SK-N-SH treated with all-trans-retinoic acid at 6 μM for 48 hours (cell line): ENCODE measurements around the gene ENDOD1.

ENCODE experiments used
- ATAC-seq: fragments of 200-7000 bp; cut with Tn5 transposase; 3 replicates; pipeline ENCODE4 v1.9.1; 2020; ENCODE audit warnings: mild to moderate bottlenecking, moderate library complexity
- BACH2 ChIP-seq: fragments of 250-450 bp; sonication (Bioruptor Pico); IDR thresholded peaks from 2 replicates; pipeline ENCODE4 v1.9.0; 2021; ENCODE audit warnings: mild to moderate bottlenecking, borderline replicate concordance
- CSDC2 ChIP-seq: fragments of 250-450 bp; sonication (Bioruptor Pico); IDR thresholded peaks from 2 replicates; pipeline ENCODE4 v1.5.0; 2020; ENCODE audit warnings: mild to moderate bottlenecking, moderate library complexity
- ESRRG ChIP-seq: fragments of 250-450 bp; sonication (Bioruptor Pico); IDR thresholded peaks from 2 replicates; pipeline ENCODE4 v1.6.1; 2021; ENCODE audit warnings: mild to moderate bottlenecking
- GLIS3 ChIP-seq: fragments of 250-450 bp; sonication (Bioruptor Pico); IDR thresholded peaks from 2 replicates; pipeline ENCODE4 v1.5.0; 2020; ENCODE audit warnings: mild to moderate bottlenecking, moderate library complexity
- ISL1 ChIP-seq: fragments of 250-450 bp; sonication (Bioruptor Pico); IDR thresholded peaks from 2 replicates; pipeline ENCODE4 v2.1.2; 2022; ENCODE audit warnings: mild to moderate bottlenecking, moderate library complexity
- OSR1 ChIP-seq: fragments of 250-450 bp; sonication (Bioruptor Pico); IDR thresholded peaks from 2 replicates; pipeline ENCODE4 v1.8.0; 2022; ENCODE audit warnings: moderate library complexity, mild to moderate bottlenecking, inconsistent platforms
- PATZ1 ChIP-seq: fragments of 250-450 bp; sonication (Bioruptor Pico); IDR thresholded peaks from 2 replicates; pipeline ENCODE4 v1.8.0; 2020; ENCODE audit warnings: mild to moderate bottlenecking, moderate library complexity, borderline replicate concordance
- POU6F1 ChIP-seq: fragments of 250-450 bp; sonication (Bioruptor Pico); IDR thresholded peaks from 2 replicates; pipeline ENCODE4 v1.8.0; 2021; ENCODE audit warnings: low read depth, mild to moderate bottlenecking, moderate library complexity, borderline replicate concordance
- PPARA ChIP-seq: fragments of 250-450 bp; sonication (Bioruptor Pico); IDR thresholded peaks from 2 replicates; pipeline ENCODE4 v1.5.0; 2020; ENCODE audit warnings: mild to moderate bottlenecking, borderline replicate concordance
- RARB ChIP-seq: fragments of 250-450 bp; sonication (Bioruptor Pico); IDR thresholded peaks from 2 replicates; pipeline ENCODE4 v1.8.0; 2021; ENCODE audit warnings: mild to moderate bottlenecking, moderate library complexity
- SNAI2 ChIP-seq: fragments of 250-450 bp; sonication (Bioruptor Pico); IDR thresholded peaks from 2 replicates; pipeline ENCODE4 v1.5.0; 2020; ENCODE audit warnings: mild to moderate bottlenecking, moderate library complexity
- TCF4 ChIP-seq: fragments of 250-450 bp; sonication (Bioruptor Pico); IDR thresholded peaks from 2 replicates; pipeline ENCODE4 v1.8.0; 2021; ENCODE audit warnings: mild to moderate bottlenecking, moderate library complexity, borderline replicate concordance
- TOX ChIP-seq: fragments of 250-450 bp; sonication (Bioruptor Pico); IDR thresholded peaks from 2 replicates; pipeline ENCODE4 v1.8.0; 2021; ENCODE audit warnings: mild to moderate bottlenecking, moderate library complexity, borderline replicate concordance
- TSHZ2 ChIP-seq: fragments of 250-450 bp; sonication (Bioruptor Pico); IDR thresholded peaks from 2 replicates; pipeline ENCODE4 v1.5.0; 2020; ENCODE audit warnings: mild to moderate bottlenecking, moderate library complexity
- ZFP3 ChIP-seq: fragments of 250-450 bp; sonication (Bioruptor Pico); IDR thresholded peaks from 2 replicates; pipeline ENCODE4 v1.5.0; 2020; ENCODE audit warnings: mild to moderate bottlenecking, moderate library complexity
- ZFP30 ChIP-seq: fragments of 450-650 bp; formaldehyde crosslinking; IDR thresholded peaks from 2 replicates; pipeline ENCODE4 v1.5.0; 2022; ENCODE audit warnings: mild to moderate bottlenecking, moderate library complexity
- ZNF565 ChIP-seq: fragments of 450-650 bp; formaldehyde crosslinking; conservative IDR thresholded peaks from 2 replicates; pipeline ENCODE4 v1.5.0; 2020; ENCODE audit warnings: low read depth, mild to moderate bottlenecking, moderate library complexity
- ZNF70 ChIP-seq: fragments of 450-650 bp; formaldehyde crosslinking; IDR thresholded peaks from 2 replicates; pipeline ENCODE4 v1.5.0; 2020; ENCODE audit warnings: mild to moderate bottlenecking, moderate library complexity
- ZNF8 ChIP-seq: fragments of 450-650 bp; formaldehyde crosslinking; IDR thresholded peaks from 2 replicates; pipeline ENCODE4 v1.5.0; 2020; ENCODE audit warnings: mild to moderate bottlenecking, moderate library complexity
- TF ChIP-seq, protein P1 (sequence below): fragments of 250-450 bp; sonication (Bioruptor Pico); IDR thresholded peaks from 2 replicates; pipeline ENCODE4 v1.5.1; 2020; ENCODE audit warnings: low read depth, mild to moderate bottlenecking, moderate library complexity
- TF ChIP-seq, protein P2 (sequence below): fragments of 250-450 bp; sonication (Bioruptor Pico); IDR thresholded peaks from 2 replicates; pipeline ENCODE4 v1.5.1; 2021; ENCODE audit warnings: mild to moderate bottlenecking, moderate library complexity

The ENDOD1 gene

DNA sequence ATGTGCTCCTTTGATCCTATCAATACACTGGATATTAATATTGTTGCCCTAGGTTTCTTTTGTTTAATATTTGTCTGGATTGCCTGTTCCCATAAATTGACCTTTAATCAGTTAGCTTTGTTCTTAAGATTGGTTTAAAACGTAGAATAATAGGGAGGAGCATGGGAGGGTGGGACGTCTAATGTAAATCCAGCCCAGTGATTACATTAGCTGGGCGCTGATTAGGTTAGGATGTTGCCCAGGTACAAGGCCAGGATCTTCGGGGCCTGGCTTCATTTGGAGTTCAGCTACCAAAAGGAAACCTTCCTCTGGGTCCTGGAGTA is 23.0 kb upstream of the ENDOD1 start, which contains the start of gene SRSF8:
TSS of gene SRSF8 (plus strand) at position 204 of the 323 bp plus-strand sequence. CDS start 308 bp downstream, outside the sequence.
- peak; percentile 51 for ATAC-seq

DNA sequence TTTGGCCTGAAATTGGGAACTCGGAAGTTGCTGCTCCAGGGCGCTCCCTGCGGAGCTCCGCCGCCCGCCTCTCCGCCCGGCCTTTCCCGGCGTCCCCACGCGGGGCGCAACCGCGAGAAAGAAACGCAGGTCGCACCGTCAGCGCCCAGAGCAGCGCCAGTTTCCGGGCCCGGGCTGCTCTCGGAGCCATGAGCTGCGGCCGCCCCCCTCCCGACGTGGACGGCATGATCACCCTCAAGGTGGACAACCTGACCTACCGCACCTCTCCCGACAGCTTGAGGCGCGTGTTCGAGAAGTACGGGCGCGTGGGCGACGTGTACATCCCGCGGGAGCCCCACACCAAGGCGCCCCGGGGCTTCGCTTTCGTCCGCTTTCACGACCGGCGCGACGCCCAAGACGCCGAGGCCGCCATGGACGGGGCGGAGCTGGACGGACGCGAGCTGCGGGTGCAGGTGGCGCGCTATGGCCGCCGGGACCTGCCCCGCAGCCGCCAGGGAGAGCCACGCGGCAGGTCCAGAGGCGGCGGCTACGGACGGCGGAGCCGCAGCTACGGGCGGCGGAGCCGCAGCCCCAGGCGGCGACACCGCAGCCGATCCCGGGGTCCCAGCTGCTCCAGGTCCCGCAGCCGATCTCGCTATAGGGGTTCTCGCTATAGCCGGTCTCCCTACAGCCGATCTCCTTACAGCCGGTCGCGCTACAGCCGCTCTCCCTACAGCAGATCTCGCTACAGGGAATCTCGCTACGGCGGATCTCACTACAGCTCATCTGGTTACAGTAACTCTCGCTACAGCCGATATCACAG is 22.4 kb upstream of the ENDOD1 start:
- no peak for TF ChIP-seq POU6F1 (CRISPR knock-in tag)
- TF ChIP-seq ZFP3 (CRISPR knock-in tag): 0 out of 2 replicates have a peak, but pooled peaks have one; percentile 8
- peak; percentile 81 for ATAC-seq

More for the DNA sequence above, 23.0 kb upstream of the ENDOD1 start, which contains the start of gene SRSF8:
- no peak for TF ChIP-seq PPARA (CRISPR knock-in tag)
- TF ChIP-seq, protein P1, sequence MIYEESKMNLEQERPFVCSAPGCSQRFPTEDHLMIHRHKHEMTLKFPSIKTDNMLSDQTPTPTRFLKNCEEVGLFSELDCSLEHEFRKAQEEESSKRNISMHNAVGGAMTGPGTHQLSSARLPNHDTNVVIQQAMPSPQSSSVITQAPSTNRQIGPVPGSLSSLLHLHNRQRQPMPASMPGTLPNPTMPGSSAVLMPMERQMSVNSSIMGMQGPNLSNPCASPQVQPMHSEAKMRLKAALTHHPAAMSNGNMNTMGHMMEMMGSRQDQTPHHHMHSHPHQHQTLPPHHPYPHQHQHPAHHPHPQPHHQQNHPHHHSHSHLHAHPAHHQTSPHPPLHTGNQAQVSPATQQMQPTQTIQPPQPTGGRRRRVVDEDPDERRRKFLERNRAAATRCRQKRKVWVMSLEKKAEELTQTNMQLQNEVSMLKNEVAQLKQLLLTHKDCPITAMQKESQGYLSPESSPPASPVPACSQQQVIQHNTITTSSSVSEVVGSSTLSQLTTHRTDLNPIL (CRISPR knock-in tag): no peak
- no peak for TF ChIP-seq ZFP30 (CRISPR knock-in tag)
- TF ChIP-seq SNAI2 (CRISPR knock-in tag): no peak
- no peak for TF ChIP-seq BACH2 (CRISPR knock-in tag)
- TF ChIP-seq ESRRG (CRISPR knock-in tag): no peak
- no peak for TF ChIP-seq POU6F1 (CRISPR knock-in tag)
- TF ChIP-seq OSR1 (CRISPR knock-in tag): no peak
- no peak for TF ChIP-seq TCF4 (CRISPR knock-in tag)
- TF ChIP-seq ZFP3 (CRISPR knock-in tag): no peak
- TF ChIP-seq, protein P2, sequence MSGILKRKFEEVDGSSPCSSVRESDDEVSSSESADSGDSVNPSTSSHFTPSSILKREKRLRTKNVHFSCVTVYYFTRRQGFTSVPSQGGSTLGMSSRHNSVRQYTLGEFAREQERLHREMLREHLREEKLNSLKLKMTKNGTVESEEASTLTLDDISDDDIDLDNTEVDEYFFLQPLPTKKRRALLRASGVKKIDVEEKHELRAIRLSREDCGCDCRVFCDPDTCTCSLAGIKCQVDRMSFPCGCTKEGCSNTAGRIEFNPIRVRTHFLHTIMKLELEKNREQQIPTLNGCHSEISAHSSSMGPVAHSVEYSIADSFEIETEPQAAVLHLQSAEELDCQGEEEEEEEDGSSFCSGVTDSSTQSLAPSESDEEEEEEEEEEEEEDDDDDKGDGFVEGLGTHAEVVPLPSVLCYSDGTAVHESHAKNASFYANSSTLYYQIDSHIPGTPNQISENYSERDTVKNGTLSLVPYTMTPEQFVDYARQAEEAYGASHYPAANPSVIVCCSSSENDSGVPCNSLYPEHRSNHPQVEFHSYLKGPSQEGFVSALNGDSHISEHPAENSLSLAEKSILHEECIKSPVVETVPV (CRISPR knock-in tag): no peak
- no peak for TF ChIP-seq ZNF70 (CRISPR knock-in tag)

DNA sequence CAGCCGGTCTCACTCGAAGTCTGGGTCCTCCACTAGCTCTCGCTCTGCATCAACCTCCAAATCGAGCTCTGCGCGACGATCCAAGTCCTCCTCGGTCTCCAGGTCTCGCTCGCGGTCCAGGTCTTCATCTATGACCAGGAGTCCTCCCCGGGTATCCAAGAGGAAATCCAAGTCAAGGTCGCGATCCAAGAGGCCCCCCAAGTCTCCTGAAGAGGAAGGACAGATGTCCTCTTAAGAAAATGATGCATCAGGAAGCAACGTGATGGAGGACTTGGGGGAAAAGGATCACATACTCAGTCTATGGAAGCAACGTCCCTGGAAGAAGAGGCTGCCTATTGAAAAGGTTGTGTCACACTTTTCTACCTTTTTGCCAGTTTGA is 21.8 kb upstream of the ENDOD1 start:
- ATAC-seq: peak; percentile 4
- TF ChIP-seq ZNF70 (CRISPR knock-in tag) (no peak), ZFP3 (CRISPR knock-in tag) (no peak), TOX (CRISPR knock-in tag) (no peak), ISL1 (CRISPR knock-in tag) (no peak), TSHZ2 (CRISPR knock-in tag) (no peak), SNAI2 (CRISPR knock-in tag) (no peak), RARB (CRISPR knock-in tag) (no peak), OSR1 (CRISPR knock-in tag) (no peak), TCF4 (CRISPR knock-in tag) (no peak), BACH2 (CRISPR knock-in tag) (no peak), PPARA (CRISPR knock-in tag) (no peak), ZNF565 (CRISPR knock-in tag) (no peak), ESRRG (CRISPR knock-in tag) (no peak), ZNF8 (no peak), PATZ1 (no peak), GLIS3 (no peak), CSDC2 (CRISPR knock-in tag) (no peak)
- TF ChIP-seq, protein P1 (CRISPR knock-in tag): no peak
- TF ChIP-seq, protein P2 (CRISPR knock-in tag): no peak
